ENCODE data around the gene OSBP.
A peak's percentile ranks its signal among the peaks of the same experiment; 100 is the strongest.

GRCh38 chr11:59550368-59550841 lies 65.2 kb downstream of the OSBP start:
- TF ChIP-seq CTCF (IDR thresholded peaks at IDR 0.05; ENCODE audit: low read depth, low read length) (peak; percentile 40), EZH2phosphoT487 (IDR thresholded peaks at IDR 0.05; ENCODE audit: low read depth) (no peak)

All from OCI-LY3 (cell line).